OCI-M1 (cell line): ENCODE results near the gene UNC119.

Experiments
- DNase-seq: peaks from one replicate; lab custom pipeline; 2025; lab: John Stamatoyannopoulos, UW

The UNC119 gene

DNA sequence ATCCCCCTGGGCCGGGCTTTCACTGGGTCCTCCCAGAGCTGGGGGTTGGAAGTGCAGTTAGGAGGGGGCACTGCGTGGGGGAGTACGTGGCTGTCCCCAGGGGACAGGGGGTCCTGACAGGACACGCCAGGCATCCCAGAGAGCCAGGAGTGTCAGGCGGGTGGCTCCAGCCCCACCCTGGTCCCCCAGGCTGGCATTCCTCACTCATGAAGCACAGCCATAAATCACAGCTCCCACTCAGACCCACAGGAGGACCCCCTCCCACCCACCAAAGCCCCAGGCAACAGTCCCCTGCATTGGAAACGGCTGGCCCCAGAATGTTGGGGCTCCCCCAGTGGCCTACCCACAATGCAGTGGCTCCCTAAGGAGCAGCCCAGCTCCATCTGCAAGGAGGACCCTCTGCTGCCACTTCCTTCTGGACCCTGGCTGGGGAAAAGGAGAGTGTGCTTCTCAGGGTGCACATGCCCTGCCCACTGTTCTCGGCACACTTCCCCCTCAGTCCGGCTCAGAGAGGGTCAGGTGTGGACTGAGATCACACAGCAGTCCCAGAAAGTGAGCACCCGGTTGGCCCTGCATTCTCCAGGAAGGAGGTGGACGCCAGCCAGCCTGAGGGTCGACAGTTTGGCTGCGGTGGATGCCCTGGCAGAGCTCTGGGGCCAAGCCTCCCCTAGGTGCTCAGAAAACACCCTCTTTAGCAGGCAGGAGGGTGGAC lies 53.6 kb downstream of the UNC119 start:
- DNase-seq: no peak

DNA sequence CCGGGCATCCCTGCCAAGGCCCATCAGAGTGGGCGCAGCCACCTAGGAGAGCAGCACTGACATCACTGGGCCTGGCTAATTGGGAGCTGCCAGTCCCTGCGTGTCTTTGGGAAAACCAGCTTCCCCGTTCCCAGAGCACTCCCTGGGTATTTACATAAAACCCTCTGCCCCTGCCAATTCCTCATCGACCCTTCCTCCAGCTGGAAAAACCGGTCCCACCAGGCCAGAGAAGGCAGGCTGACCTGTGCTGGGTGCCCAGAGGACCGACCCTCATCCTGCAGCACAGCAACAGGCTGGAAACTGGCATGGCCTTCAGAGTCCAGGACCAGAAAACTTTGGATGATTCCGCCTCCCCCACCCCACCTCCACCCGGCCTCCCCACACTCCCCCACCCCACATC lies 54.5 kb downstream of the UNC119 start:
- no peak for DNase-seq
